Panc1 (cell line): ENCODE measurements around the gene KLF5. TPM values are rescaled to one million over a fixed set of nuclear protein-coding genes. Genes with fewer than 3 reads are reported as not detected.

Experiments
- ATAC-seq: fragments of 200-7000 bp; cut with Tn5 transposase; 2 replicates; pipeline ENCODE4 v1.9.1; 2020; ENCODE audit warnings: mild to moderate bottlenecking, moderate library complexity
- BruUV-seq: library from RNA; stranded (reverse); fragments of 400-500 nt; replicated peaks from 2 replicates; lab custom pipeline; 2021; lab: Mats Ljungman, UMichigan
- CTCF ChIA-PET: fragments of 300-600 bp; sonication (Branson Sonifier 250); formaldehyde crosslinking; loops from one replicate; lab custom pipeline; 2022; ENCODE audit warnings: antibody characterized with exemption; lab: Charles Lee
- POLR2A ChIA-PET: fragments of 300-600 bp; sonication (Branson Sonifier 250); formaldehyde crosslinking; loops from one replicate; lab custom pipeline; 2022; ENCODE audit warnings: antibody characterized with exemption; lab: Charles Lee
- DNase-seq: peaks from one replicate; pipeline ENCODE4 v3.0.0-alpha.2; 2010; ENCODE audit warnings: low read depth, low spot score
- H3K27ac ChIP-seq: 2 replicates; pipeline ENCODE4 v1.5.1; 2011; ENCODE audit warnings: mild to moderate bottlenecking, low read length, inconsistent platforms
- H3K27me3 ChIP-seq: fragments of 200-500 bp; sonication (Bioruptor generic); 2 replicates; pipeline ENCODE4 v1.6.0; 2014; ENCODE audit warnings: low read length, inconsistent platforms; ENCODE audit not compliant: control insufficient read depth, insufficient read depth
- H3K36me3 ChIP-seq: fragments of 200-500 bp; sonication (Bioruptor generic); 2 replicates; pipeline ENCODE4 v1.5.1; 2014; ENCODE audit warnings: inconsistent platforms, mild to moderate bottlenecking, low read length, moderate library complexity; ENCODE audit not compliant: control insufficient read depth, insufficient read depth
- H3K4me1 ChIP-seq: 2 replicates; pipeline ENCODE4 v1.5.1; 2011; ENCODE audit warnings: inconsistent platforms, mild to moderate bottlenecking, low read length, moderate library complexity; ENCODE audit not compliant: control insufficient read depth, insufficient read depth
- H3K4me3 ChIP-seq, 2 experiments: 2 replicates each; pipeline ENCODE4 v1.5.1; 2011 to 2012; ENCODE audit warnings: low read depth in 2 of 2, low read length in 2 of 2, mild to moderate bottlenecking in 2 of 2, inconsistent platforms in 1 of 2, moderate library complexity in 1 of 2
- H3K9me3 ChIP-seq: fragments of 200-500 bp; sonication (Bioruptor generic); 2 replicates; pipeline ENCODE4 v1.5.1; 2014; ENCODE audit warnings: low read depth, mild to moderate bottlenecking, inconsistent platforms, low read length, moderate library complexity; ENCODE audit not compliant: control insufficient read depth, insufficient read depth
- CTCF ChIP-seq: fragments of 450-650 bp; IDR thresholded peaks from 2 replicates; pipeline ENCODE4 v1.5.1; 2017; ENCODE audit warnings: mild to moderate bottlenecking
- POLR2AphosphoS5 ChIP-seq: IDR thresholded peaks from 2 replicates; pipeline ENCODE4 v1.6.1; 2012; ENCODE audit warnings: mild to moderate bottlenecking, low read depth, low read length, moderate library complexity
- SIN3A ChIP-seq: IDR thresholded peaks from 2 replicates; pipeline ENCODE4 v1.6.1; 2012; ENCODE audit warnings: low read depth, mild to moderate bottlenecking, low read length, moderate library complexity, borderline replicate concordance; ENCODE audit not compliant: insufficient read depth
- TCF7L2 ChIP-seq: IDR thresholded peaks from 2 replicates; pipeline ENCODE4 v1.6.1; 2011; ENCODE audit warnings: mild to moderate bottlenecking, low read depth, low read length, inconsistent platforms
- in situ Hi-C: cut with HindIII; loops from 2 replicates; pipeline ENCODE4 v1.10.0; 2016; ENCODE audit warnings: low sequenced_read_pairs, low pct_unique_long_range_greater_than_20kb
- intact Hi-C: fragments of 100-400 bp; cut with micrococcal nuclease; formaldehyde crosslinking; loops from one replicate; pipeline ENCODE4 v1.10.0; 2022; ENCODE audit not compliant: unreplicated experiment
- total RNA-seq: library from RNA; stranded (reverse); gene quantifications from one replicate; pipeline ENCODE4 v1.2.1, GENCODE V29; 2021; ENCODE audit not compliant: unreplicated experiment
- TF ChIP-seq, protein P1 (sequence below), 2 experiments: IDR thresholded peaks; 2 replicates each; pipeline ENCODE4 v1.6.1; 2011 to 2012; ENCODE audit warnings: low read depth in 2 of 2, control low read depth in 1 of 2, low read length in 1 of 2, mild to moderate bottlenecking in 1 of 2, moderate library complexity in 1 of 2; ENCODE audit not compliant: insufficient read depth in 1 of 2

KLF5 gene
- total RNA-seq, 1 experiment from 2014 or later, result 1.5 TPM

GRCh38 chr13:73040484-73040883, 18.3 kb upstream of the KLF5 start:
- no peaks in the 10 kb centered on the region for H3K27me3 ChIP-seq
- H3K36me3 ChIP-seq, result no peaks in the 10 kb centered on the region
- in situ Hi-C loops (no loop called here), intact Hi-C loops (no loop called here)
- DNase-seq, result no peak
- H3K27ac ChIP-seq, result no peak overlapping the region
- no peak for ATAC-seq
- POLR2A ChIA-PET, result no interaction called here
- no peaks in the 10 kb centered on the region for H3K4me1 ChIP-seq
- H3K4me3 ChIP-seq, result no peak overlapping the region
- no peaks in the 10 kb centered on the region for H3K9me3 ChIP-seq
- CTCF ChIA-PET, result no interaction called here
- no peak for TF ChIP-seq TCF7L2
- TF ChIP-seq, protein P1, sequence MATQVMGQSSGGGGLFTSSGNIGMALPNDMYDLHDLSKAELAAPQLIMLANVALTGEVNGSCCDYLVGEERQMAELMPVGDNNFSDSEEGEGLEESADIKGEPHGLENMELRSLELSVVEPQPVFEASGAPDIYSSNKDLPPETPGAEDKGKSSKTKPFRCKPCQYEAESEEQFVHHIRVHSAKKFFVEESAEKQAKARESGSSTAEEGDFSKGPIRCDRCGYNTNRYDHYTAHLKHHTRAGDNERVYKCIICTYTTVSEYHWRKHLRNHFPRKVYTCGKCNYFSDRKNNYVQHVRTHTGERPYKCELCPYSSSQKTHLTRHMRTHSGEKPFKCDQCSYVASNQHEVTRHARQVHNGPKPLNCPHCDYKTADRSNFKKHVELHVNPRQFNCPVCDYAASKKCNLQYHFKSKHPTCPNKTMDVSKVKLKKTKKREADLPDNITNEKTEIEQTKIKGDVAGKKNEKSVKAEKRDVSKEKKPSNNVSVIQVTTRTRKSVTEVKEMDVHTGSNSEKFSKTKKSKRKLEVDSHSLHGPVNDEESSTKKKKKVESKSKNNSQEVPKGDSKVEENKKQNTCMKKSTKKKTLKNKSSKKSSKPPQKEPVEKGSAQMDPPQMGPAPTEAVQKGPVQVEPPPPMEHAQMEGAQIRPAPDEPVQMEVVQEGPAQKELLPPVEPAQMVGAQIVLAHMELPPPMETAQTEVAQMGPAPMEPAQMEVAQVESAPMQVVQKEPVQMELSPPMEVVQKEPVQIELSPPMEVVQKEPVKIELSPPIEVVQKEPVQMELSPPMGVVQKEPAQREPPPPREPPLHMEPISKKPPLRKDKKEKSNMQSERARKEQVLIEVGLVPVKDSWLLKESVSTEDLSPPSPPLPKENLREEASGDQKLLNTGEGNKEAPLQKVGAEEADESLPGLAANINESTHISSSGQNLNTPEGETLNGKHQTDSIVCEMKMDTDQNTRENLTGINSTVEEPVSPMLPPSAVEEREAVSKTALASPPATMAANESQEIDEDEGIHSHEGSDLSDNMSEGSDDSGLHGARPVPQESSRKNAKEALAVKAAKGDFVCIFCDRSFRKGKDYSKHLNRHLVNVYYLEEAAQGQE (IDR thresholded peaks at IDR 0.05; ENCODE audit: insufficient read depth in 1 of 2, low read depth in 2 of 2, low read length in 1 of 2), result no peak
- TF ChIP-seq SIN3A, result no peak
- no peak for TF ChIP-seq CTCF
- TF ChIP-seq POLR2AphosphoS5, result no peak
- no TSS peak for BruUV-seq

DNA sequence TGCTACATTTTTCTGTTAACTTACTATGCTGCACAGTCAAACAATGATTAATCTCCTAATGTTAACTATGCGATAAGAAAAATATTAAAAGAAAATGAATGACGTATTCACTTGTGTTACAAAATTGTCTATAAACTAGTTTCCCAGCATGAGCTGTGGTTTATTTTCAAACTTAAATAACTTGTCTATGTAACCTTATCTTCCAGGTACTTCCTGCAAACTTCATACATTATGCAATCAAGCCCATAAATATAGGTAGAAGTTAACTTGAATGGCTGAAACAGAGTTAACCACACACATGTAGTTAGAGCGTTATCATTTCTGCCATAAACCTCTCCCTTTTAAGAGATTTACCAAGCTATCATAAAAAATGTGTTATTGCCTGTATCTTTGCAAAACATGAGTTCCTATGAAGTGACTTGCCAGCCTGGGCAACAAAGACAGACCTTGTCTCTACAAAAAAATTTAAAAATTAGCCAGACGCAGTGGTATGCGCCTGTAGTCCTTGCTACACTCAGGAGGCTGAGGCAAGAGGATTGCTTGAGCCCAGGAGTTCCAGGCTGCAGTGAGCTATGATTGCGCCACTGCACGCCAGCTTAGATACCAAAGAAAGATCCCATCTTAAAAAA, 17.7 kb upstream of the KLF5 start:
- TF ChIP-seq POLR2AphosphoS5, result no peak
- TF ChIP-seq, protein P1 (IDR thresholded peaks at IDR 0.05; ENCODE audit: insufficient read depth in 1 of 2, low read depth in 2 of 2, low read length in 1 of 2), result no peak
- TF ChIP-seq SIN3A, result no peak
- no peak for TF ChIP-seq TCF7L2
- no peak for TF ChIP-seq CTCF
- Histone ChIP-seq H3K27me3 (no peaks in the 10 kb centered on the region), H3K4me1 (no peaks in the 10 kb centered on the region), H3K36me3 (no peaks in the 10 kb centered on the region), H3K9me3 (no peaks in the 10 kb centered on the region), H3K4me3 (no peak overlapping the region), H3K27ac (no peak overlapping the region)
- intact Hi-C loops, result no loop called here
- ATAC-seq, result no peak
- ChIA-PET CTCF (no interaction called here), POLR2A (interaction anchor here (0.6 kb wide), 1 partner anchor 433 kb away, joined by 10 read pairs; no protein-coding TSS in a partner anchor)
- DNase-seq, result no peak
- in situ Hi-C loops, result no loop called here
- BruUV-seq, result no TSS peak
